SKM-1 (cell line): ENCODE measurements around the gene LRRC14B.
"Not testable (repeated sequence)": the region's sequence is repeated elsewhere in the genome, so short reads cannot be mapped to it uniquely, and the experiment has no call there.

Experiments used
- DNase-seq: peaks from one replicate; lab custom pipeline; 2025; ENCODE audit not compliant: unreplicated experiment; lab: John Stamatoyannopoulos, UW

The LRRC14B gene

DNA sequence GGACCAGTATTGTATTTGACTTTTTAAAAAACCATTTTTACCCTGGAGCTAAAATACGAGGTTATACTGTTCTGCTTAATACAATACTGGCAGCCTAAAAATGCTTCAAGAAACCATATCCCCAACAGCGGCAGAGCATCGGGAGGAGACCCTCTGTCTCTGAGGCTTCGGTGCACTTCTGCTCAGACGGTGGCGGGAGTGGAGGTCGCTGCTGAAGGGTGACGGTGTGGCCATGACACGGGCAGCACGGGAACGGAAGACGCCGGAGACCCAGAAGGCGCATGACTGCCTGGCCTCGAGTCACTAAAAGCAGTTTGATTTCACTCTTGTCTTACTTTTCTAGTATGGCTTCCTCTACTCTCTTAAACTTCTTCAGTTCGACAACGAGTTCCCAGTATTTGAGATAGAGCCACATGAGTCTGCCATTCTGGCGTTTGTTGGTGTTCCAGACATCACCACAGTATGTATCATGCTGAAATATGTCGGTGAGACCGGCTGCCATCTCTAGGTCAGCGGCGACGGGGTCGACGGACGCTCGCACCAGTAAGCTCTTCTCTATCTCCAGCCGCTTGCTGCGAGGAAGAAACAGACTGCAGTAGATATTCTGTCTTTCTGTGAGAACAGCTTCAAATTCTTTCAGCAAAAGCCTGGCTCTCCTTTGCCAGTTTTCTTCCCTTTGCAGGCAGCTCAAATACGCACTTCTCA is 13.8 kb downstream of the LRRC14B start:
- DNase-seq = no peak

DNA sequence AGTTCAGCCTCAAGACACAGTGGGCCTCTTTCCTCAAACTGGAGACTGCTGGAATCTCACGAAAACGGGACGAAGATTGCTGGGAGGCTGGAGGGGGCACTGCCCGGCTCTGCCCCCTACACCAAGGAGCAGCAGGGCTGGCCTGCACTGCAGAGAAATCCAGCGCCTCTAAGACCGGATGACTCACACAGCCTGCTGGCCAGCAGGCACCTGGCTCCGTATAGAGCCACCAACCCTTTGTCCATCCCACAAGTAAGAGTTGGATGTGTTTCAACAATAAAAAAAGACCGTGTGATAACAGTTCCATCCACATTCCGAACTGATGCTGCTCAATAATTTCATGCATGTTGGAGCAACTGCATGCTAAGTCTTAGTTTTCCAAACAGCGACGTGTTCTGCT is 15.1 kb downstream of the LRRC14B start:
- DNase-seq = no peak

DNA sequence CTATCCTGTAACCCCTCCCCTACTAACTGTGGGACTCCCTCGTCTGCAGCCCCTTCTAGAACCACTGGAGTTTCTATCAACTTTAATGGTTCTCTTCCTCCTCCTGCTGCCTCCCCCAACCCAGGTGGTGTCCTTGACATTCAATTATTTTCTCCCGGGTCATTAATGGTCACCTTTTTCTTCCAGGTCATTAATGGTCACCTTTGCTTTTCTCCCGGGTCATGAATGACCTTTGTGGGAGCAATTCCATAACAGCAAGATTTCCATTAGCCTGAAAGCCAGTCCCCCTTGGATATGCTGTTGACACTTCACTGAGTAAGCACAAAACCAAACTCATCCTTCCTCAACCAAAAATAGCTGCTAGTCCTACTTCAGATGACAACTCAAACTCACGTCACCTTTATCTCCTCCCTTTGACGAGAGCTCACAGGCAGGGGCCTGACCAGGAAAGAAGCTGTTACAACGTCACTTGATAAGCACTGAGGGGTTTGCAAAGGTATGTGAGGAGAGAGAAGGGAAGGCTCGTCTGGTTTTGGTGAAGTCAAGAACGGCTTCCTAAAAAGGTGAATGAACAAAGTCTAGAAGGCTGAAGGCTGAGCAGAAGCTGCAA is 15.7 kb downstream of the LRRC14B start:
- DNase-seq = no peak

DNA sequence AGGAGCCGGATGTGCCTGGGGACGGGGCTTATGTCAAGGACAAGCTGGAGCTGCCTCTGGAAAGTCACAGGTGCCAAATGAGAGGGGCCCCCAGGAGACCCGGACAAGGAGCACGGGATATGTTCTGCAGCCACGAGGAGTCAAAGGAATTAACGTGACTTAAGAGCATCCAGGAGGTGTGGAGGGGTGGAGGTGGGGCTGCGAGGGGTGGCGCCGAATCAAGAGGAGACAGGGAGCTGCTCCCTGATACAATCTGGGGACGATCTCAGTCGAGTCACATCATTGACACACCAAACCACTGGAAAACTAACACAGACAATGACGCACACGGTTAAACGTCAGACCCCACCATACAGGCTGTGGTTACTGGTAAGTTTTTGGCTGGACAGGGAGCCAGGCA is 16.3 kb downstream of the LRRC14B start:
- DNase-seq = no peak

DNA sequence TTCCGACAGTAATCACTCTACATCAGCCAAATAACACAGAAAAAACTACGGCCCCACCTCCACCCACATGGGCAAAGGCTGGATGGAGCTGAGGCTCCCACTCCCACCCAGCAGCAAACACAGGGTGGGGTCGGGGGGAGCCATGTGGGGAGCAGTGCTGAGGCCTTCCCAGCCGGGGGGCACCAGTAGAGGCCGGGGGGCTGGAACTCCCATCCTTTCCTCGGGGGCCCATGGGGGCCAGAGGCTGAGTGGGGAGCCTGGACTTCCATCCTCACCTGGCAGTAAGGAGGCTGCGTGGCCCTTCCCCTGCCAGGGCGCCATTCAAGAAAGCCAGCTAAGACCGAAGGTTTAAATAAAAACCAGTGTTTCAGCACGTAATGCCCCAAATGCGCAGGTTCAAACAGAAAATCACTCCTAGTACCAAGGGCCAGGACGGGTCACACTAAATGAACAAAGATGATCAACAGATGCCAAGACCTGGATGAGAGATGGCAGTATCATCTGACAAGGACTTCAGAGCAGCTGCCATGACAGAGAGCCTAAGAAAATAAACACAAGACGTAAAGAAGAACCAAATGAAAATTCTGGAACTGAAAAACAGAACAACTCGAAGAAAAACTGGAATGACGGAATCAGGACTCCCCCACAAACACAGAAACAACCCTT is 17.3 kb downstream of the LRRC14B start:
- DNase-seq = no peak

DNA sequence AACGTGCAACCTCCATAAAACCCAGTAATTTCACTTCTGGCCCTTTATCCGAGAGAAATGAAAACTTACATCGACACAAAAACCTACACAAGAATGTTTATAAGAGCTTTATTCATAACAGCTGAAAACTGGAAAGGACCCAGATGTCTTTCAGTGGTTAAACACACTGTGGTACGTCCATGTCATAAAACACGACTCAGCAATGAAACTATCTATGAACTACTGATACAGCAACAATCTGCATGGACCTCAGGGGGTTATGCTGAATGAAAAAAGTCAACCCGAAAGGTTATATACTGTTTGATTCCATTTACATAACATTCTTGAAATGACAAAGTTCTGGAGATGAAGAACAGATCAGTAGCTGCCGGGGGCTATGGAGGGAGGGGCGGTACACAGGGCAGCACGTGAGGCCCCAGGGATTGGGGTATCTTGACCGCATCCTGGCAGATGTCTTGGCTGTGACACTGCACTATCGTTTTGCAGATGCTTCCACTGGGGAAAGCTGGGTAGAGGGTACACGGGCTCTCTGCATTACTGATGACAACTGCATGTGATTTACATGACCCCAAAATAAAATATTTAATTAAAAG is 22.6 kb downstream of the LRRC14B start:
- DNase-seq = no peak

DNA sequence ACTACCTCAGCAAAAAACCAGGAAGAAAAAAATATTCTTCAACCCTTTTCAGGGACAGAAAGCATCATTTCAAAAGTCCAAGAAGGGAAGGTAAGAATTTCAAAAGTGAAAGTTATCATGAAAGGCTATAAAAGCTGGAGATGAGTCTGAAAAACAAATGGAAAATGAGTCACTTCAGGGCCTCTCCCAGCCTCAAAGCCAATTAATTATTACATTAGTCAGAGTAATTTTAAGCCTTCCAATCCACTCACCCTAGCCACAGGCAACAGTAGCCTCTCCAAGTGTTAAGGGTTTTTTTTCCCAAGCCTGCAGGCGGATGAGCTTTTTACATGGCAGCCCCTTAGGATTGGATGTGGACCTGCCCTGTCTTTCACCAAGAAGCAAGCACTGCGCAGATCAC is 24.0 kb downstream of the LRRC14B start:
- DNase-seq = not testable (repeated sequence)

DNA sequence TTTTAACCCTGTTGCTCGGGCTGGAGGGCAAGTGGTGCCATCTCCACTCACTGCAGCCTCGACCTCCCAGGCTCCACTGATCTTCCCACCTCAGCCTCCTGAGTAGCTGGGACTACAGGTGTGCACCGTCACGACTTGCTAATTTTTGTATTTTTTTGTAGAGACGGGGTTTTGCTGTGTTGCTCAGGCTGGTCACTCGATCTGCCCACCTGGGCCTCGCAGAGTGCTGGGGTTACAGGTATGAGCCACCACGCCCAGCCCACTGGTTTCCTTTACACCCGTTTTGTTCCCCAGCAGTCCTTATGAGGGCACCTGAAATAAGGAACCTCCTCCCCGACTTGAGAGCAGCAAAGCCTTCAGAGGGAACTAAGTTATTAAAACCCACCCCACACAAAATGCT is 24.8 kb downstream of the LRRC14B start:
- DNase-seq = not testable (repeated sequence)

DNA sequence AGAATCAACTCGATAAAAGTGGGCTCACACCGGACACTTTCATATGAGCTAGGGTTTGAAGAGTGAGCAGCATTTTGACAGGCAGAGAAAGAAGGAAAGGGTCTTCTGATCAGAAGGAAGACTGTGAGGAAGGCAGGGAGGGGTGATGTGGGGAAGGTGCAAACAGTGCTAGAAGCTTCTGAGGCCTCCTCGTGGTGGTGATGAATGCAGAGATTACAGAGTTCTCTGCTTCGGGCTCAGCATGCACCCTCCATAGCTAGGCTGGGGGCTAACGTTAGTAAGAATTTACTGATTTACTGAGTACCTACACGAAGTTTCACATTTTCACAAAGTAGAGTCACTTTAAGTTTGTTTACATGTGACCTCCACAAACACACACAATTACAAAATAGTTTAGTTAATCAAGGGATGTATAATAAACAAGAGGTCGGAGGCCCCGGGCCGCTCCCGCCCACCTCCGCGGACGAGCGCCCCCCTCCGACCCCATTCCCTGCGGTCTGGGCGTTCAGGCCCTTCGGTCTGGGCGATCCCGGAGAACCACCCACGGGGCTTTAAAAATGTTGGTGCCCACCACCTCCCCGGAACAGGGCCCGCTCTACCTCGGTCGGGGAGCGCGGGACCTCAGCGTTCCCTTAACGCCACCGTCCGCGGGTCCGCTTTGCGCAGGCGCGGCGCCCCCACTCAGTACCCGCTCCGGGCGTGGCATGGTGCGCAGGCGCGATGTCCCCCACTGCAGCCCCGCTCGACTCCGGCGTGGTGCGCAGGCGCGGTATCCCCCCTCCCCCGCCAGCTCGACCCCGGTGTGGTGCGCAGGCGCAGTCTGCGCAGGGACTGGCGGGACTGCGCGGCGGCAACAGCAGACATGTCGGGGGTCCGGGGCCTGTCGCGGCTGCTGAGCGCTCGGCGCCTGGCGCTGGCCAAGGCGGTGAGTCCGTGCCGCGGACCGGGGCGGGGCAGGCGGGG is 26.5 kb downstream of the LRRC14B start, which contains the start of the genes CCDC127 and SDHA:
CCDC127 (minus strand) TSS at position 660 of the 963 bp plus-strand sequence. CDS start 1,304 bp downstream, outside the sequence.
SDHA (plus strand) TSS at position 827 of the 963 bp plus-strand sequence; CDS start at position 863, 36 bp downstream.
- DNase-seq = peak; percentile 82

DNA sequence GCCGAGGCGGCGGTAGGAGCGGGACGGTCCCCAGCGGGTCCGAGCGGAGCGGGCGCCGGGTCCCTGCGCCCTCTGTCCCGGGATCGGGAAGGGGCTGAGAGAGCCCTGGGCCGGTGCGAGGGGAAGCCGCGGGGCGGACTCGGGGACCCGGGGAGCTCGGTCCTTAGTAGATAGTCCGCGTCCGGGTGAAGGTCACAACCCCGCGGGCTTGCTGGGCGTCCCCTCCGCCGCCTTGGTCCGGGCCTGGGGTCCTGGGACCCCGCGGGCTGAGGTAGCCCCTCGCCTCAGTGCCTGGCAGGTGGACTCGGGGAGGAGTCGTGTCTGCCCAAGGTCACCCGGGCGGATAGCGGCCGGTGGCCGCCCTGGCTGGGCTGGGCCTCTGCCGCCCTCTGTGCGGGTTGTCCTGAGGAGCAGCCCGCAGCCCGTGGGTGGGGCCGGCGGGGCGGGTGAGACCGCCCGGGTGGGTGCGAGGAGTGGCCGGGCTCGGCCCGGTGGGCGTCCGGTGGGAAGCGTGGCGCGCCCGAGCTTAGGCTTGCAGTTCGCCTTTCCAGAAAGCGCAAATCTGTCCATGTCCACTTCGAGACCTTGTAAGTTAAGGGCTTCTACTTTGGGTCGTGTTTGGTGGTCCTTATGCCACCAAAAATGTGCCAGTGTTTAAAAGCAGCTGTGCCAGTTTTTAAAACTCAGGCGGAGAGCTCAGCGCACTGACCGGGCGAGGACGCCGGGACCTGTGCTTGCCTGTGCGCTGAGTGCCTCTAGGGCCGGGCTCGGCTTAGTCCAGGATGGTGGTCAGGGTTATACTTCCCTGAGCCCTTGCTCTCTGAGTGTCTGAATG is 27.4 kb downstream of the LRRC14B start:
- DNase-seq = no peak

DNA sequence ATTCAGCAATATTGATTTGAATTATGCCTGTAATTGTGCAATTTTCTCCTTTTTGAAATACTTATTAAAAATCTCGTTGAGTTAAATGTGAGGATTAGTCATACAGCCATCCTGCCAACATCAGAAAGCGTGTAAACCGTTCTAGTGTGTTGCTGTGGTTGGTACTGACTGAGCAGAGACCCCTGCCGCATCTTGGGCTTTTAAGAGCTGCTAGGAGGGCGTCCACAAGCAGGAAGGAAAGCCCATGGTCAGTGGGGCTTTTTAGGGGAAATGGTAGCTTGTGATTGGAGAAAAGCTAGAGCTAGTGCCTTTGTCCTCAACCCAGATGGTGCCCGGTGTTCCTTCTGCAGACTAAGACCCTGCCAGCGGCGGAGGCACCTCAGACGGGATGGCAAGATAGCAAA is 28.2 kb downstream of the LRRC14B start:
- DNase-seq = no peak

DNA sequence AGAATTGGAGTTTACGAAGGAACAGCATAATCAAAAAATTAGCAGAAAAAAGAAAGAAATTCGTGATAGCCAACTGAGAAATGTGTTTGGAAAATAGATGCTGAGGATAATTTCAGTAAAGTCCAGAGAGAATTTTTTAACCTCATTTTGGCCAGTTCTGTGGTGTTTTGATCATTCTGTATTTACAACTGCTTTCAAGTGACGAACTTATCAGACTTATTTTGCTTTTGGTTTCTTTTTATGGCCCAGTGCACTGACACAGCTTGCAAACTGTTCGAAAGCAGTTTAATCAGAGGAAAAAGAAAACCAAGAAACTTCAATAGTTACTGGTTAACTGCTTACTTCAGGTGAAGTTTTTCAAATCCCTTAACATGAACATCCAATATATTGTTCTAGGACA is 28.7 kb downstream of the LRRC14B start:
- no peak for DNase-seq

DNA sequence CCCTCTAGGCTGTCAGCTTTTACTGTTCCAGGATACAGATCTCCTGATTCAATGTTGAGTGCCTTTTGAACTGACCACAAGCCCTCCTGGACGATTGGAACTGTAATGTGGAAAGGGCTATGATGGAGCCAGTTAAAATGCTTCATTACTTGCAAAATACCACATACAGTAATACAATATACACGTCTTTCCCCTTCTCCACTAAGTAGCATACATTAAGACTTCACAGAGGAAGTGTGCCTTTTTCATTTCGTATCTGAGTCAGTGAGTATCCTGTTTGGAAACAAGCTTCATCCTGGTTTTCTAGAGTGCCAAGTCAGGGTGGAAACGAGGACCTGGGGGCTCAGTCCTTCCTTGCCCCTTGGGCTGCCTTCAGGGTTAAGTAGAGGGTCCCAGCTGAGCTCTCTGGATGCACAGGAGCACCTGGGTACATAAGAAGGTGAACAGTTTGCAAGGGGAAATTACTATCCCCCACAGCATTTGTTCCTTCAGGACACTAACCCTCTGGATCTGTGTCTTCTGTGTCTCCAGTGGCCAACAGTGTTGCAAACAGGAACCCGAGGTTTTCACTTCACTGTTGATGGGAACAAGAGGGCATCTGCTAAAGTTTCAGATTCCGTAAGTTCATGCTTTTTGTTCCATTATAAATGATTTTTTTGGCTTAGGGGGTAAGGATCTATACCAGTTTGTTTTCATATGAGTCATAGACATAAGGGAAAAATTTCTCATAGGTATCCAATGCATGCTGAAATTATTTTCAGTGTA is 31.8 kb downstream of the LRRC14B start:
- not testable (repeated sequence) for DNase-seq

DNA sequence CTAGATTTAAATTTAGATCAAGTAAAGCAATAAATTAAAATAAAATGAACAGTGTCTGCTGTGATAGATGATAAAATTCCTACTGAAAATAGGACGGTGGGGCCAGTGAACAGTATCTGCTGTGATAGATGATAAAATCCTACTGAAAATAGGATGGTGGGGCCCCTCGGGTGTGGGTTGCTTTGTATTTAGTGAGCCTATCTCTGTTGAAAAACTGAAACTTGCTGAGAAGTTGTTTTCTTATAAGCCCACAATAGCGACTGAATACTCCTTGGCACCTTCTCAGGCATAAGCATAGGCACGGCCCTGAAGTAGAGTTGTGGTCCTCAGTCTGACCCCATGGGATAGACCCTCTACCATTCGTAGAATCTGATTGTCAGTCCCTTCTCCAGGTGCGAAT is 32.5 kb downstream of the LRRC14B start:
- DNase-seq = no peak

DNA sequence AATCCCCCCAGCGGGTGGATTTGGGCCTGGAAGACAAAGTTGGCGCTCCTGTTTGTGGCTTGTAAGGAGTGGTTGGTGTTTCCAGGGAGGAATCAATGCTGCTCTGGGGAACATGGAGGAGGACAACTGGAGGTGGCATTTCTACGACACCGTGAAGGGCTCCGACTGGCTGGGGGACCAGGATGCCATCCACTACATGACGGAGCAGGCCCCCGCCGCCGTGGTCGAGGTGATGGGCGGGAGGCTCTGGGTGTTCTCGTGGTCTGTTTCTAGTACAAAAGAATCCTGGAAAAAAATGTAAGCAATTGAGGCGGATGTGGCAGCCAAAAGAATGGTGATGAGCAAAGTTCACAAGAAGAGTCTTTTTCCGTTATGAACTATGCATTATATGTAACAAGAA is 34.0 kb downstream of the LRRC14B start:
- no peak for DNase-seq

DNA sequence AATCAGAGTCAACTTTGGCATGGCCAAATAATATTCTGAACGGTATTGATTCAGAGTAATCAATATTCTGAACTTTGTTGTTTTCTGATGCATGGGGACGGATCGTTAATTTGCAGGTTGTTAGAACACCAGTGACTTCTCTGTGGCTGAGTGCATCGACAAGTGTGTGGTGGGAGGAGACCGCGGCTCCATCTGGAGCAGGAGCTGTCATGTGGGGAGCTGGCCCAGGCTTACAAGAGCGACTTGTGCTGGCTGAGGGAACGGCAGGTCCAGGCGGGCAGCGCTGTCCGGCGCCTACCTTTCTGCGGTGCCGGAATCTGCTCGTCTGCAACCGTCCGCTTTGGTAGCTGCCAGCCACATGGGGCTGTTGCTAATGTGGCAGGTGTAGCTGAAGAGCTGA is 36.1 kb downstream of the LRRC14B start:
- DNase-seq = not testable (repeated sequence)

DNA sequence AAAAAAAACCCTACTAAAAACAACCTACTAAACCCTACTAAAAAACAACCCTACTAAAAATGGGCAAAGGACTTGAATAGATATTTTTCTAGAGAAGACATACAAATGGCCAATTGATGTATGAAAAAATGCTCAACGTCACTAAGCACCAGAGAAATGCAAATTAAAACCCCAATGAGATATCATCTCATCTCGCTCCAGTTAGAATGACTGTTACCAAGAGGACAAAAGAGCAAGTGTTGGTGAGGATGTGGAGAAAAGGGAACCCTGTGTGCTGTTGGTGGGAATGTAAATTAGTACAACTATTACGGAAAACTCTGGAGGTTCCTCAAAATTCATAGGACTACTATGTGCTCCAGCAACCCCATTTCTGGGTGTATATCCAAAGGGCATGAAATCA is 37.6 kb downstream of the LRRC14B start:
- no peak for DNase-seq

DNA sequence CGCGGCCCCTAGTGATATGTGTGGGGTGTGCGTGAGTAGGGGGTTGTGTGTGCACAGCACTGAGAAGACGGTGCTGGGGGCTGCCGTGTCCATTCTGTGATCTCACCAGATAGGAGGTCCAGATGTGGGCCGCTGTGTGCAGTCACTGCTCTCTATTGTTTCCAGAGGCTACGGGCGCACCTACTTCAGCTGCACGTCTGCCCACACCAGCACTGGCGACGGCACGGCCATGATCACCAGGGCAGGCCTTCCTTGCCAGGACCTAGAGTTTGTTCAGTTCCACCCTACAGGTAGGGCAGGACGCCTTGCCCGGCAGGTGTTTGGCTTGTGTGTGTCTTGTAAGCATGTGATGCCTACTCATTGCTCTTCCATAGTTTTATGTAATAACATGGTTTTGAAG is 39.4 kb downstream of the LRRC14B start:
- no peak for DNase-seq

DNA sequence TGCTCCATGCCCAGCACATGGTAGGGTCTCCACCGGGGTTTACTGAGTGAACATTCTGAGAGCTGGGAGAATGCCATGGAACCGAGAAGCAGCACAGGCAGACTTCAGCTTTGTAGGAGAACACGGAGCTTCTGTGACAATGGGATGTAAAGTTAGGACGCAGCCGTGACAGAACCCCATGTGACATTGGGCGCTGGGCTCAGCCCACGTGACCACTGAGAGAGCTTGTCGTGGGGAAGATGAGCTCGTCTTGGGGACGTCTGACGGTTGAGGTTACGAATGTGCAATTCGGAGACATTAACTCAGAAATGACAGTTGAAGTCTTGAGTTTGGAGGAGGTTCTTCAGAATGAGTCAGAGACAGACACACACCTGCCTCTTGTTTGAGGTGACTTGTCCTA is 40.4 kb downstream of the LRRC14B start:
- DNase-seq = no peak
